GM21717 (cell line): Measurements from ENCODE around the gene SEC14L2.
"Not testable (repeated sequence)": the region's sequence is repeated elsewhere in the genome, so short reads cannot be mapped to it uniquely, and the experiment has no call there.

Experiments
- ATAC-seq: cut with Tn5 transposase; IDR thresholded peaks from one replicate; pipeline ENCODE4 v1.9.1; 2021; ENCODE audit warnings: mild to moderate bottlenecking, moderate library complexity; ENCODE audit not compliant: unreplicated experiment

Gene SEC14L2

DNA sequence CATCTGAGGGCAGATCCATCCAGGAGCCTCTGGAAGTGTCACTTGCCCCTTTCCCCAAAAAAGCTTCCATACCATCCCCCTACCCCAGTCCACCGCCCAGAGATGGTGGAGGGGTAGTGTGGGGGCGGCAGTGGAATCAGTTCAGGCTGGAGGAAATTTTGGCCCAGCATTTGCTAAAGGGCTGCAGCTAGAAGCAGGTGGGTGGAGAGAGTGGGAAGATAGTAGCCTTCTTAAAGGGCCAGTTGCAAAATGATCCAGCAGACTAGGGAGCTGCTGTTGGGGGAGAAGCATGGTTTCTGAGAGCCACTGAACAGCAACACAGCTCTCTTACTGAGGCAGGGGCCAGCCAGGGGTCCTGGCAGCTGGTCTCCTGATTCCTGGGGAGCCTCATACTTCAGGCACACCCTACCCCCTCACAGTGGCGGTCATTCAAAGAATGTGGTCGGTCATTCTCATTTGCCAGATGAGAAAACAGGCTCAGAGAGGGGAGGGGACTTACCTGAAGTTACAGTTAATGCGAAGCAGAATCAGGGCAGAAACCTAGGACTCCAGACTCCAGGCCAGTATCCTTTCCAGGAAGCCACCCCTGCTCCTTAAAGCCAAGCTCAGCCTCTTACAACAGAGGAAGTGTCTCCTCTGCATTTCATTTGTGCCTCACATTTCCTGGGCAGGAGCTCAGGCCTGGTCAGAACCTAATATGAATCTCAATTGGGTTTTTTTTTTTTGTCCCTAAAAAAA, 5.4 kb downstream of the SEC14L2 start:
- ATAC-seq: no peak

DNA sequence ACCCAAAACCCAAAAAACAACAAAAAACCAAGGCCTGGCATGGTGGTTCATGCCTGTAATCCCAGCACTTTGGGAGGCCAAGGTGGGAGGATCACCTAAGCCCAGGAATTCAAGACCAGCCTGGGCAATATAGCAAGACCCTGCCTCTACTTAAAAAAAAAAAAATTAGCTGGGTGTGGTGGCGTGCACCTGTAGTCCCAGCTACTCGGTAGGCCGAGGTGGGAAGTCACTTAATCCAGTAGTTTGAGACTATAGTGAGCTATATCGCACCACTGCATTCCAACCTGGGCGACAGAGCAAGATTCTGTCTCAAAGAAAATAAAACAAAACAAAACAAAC, 5.9 kb downstream of the SEC14L2 start:
- not testable (repeated sequence) for ATAC-seq

DNA sequence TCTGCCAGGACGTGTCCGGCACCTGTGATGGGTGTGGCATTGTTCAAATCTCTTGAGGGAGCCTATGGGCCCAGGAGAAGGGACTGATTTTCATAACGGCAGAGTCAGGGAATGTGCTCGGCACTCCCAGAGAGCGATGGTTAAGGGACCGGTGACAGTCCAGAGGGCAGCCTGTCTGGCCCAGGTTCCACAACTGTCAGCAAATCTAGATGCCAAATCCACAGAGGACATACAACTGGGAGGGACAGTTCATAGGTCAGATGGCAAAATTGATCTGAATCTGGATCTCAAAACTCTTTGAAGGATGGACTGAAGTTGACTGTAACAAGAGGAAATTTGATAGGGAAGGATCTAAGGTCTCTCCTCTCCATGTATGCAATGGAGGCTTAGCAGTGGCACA, 7.5 kb downstream of the SEC14L2 start:
- no peak for ATAC-seq

DNA sequence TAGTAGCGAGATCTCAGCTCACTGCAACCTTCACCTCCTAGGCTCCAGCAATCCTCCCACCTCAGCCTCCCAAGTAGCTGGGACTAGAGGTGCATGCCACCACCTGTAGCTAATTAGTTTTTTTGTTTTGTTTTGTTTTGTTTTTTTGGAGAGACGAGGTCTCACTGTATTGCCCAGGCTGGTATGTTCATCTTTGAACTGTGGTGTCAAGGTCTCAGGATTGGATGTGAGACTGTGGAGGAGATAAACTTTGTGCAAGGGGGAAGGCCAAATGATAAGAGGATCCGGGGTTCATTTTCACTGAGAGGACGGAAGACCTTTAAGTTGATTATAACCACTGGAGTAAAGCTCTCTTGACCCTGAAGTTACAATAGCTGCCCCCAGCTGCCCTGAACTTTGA, 8.9 kb downstream of the SEC14L2 start:
- ATAC-seq: no peak

DNA sequence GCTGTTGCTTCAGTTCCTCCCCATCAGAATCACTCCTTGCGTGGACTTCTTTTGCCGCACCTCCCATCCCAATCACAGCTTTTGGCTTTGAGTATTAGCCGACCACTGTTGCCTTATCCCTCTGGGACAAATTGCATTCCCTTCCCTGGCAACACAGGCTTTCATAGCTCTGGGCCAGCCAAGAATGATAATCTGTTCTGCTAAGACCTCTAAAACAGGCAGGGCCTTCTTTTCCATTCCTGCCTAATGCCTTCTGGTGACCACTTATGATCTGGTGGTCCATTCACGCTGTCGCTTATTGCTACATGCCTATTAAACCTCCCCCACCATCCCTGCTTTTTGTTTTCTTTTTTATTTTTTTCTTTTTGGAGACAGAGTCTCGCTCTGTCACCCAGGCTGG, 9.6 kb downstream of the SEC14L2 start:
- ATAC-seq: no peak

DNA sequence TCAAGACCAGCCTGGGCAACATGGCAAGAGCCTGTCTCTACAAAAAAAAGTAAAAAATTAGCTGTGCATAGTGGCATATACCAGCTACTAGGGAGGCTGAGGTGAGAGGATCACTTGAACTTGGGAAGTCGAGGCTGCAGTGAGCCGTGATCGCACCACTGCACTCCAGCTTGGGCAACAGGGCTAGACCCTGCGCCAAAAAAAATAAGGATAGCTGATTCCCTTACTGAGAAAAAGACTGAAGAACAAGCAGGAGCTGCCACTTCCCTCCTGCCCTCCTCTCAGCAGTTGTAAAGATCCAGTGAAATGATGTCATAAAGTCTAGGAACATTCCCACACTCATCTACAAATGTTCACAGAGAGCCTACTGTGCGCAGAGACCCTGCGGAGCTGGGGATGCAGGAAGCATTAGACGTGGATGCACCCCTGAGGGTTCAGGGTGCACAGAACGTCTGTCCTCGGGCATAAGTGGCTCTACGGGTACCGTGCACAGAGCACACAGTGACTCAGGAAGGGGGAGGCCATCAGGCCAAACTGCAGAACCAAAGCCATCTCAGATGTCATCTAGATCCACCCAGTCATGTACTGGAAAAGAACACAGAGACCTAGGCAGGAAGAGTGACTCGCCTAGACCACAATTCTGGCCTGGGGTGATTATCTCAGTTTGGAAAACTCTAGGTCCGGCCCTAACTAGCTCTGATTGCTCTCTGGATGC, 11.7 kb downstream of the SEC14L2 start:
- no peak for ATAC-seq

DNA sequence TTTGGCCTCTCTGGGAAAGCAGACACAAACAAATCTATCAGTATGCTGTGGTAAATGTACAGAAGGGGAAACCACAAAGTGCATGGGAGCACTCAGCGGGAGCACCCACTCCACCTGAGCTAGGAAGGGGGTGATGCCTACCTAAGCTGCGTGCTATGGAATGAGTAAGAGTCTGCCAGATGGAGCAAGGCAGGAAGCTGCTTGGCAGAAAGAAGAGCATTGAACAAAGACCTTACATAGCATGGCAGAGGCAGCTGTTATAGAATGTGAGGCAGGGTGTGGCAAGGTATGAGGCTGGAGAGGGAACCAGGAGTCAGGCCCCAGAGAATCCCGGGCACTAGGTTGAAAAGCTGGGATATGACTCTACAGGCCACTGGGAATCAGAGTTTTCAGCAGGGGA, 15.0 kb downstream of the SEC14L2 start:
- no peak for ATAC-seq

DNA sequence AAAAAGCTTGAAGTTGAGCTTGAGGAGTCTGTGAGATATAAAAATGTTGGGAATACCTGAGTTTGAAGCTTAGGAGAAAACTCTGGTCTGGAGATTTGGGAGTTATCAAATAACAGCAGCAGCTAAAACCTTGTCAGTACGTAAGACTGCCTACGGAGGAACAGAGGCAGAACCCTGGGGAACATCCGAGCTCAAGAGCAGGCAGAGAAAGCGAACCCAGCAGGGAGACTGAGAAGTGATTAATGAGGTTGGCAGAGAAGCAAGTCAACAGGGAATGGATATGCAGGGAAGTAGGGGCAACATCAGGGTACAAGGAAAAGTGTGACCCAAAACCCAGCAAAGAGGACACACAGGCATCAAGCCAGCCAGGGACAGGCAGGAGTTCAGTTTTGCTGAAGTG, 16.2 kb downstream of the SEC14L2 start:
- ATAC-seq: no peak

DNA sequence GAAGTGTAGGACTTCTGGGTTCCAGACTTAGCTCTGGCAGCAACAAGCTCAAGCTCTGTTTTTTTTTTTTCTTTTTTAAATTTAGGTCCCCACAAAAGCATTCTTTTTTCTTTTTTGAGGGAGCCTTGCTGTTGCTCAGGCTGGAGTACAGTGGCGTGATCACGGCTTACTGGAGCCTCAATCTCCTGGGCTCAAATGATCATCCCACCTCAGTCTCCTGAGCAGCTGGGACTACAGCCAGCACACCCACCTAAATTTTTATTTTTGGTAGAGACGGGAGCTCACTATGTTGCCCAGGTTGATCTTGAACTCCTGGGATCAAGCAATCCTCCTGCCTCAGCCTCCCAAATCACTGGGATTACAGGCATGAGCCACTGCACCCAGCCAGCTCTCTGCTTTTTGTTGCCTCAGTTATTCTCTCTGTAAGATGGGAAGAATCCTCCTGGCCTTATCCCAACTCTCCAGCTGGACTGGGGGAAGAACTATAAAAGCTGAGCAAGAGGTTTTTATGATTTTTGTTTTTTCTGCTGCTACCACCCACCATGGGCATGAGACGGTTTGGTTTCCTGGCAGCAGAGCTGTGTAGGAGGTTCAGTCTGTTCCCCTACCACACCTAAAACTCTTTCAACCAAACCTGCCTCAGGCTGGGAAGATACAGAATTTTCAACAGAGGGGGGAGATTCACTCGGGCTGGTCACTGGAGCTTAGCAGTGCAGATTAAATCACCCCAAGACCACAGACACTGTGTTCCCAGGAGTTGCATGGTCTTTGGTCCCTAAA, 17.1 kb downstream of the SEC14L2 start:
- no peak for ATAC-seq

DNA sequence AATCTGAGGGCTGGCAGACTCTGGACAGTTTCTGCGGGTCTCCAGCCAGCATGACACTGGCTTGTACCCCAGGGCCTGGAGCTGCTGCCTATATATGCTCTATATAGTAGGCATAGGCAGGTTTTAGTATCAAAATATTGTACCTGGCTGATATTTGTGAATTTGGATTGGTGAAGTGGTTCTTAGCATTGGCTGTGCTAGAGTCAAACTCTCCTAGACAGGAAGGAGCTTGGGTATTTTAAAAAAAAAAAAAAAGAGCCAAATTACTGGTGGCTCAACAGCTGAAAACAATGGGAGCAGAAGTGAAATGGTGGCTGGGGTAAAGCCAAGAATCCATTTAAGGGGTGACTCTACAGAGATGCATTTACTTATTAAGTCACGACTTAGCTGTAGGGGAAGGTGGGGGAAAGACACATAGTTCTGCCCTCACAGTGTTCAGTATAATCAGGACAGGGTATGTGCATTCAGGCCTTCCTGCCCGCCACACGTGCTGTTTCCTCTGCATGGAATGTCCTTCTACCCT, 17.8 kb downstream of the SEC14L2 start:
- ATAC-seq: no peak

DNA sequence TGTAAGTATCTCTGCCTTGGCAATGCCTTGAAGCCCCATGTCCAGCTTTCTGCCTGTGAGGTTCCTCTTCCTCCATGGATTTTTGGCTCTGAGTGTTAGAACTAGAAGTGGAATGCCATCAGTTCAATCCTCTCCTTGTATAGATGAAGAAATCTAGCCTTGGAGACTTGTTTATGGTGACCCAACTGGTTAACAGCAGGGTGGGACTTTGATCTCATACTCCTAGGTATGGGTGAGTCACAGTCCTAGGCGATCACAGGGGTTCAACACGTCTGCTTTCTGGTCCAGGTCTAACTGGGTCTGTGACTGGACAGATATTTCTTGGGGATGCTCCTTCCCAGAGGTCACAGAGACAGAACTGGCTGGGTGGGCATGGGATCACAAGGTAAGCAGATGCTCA, 19.6 kb downstream of the SEC14L2 start:
- no peak for ATAC-seq

DNA sequence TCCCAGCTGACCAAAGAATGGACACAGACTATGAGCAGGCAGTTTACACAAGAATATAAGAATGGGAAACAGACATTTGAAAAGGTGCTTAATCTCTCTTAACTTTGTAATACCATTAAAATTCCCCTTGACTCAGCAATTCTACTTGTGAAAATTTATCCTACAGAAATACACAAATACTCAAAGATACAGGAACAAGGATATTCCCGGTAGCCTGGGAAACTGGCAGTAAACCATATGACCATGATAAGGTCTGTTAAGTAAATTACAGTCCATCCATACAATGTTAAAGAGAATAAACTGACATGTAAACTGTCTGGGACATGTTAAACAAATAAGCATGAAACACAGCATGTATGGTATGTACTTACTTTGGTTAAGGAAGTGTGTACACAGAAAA, 20.0 kb downstream of the SEC14L2 start:
- no peak for ATAC-seq

DNA sequence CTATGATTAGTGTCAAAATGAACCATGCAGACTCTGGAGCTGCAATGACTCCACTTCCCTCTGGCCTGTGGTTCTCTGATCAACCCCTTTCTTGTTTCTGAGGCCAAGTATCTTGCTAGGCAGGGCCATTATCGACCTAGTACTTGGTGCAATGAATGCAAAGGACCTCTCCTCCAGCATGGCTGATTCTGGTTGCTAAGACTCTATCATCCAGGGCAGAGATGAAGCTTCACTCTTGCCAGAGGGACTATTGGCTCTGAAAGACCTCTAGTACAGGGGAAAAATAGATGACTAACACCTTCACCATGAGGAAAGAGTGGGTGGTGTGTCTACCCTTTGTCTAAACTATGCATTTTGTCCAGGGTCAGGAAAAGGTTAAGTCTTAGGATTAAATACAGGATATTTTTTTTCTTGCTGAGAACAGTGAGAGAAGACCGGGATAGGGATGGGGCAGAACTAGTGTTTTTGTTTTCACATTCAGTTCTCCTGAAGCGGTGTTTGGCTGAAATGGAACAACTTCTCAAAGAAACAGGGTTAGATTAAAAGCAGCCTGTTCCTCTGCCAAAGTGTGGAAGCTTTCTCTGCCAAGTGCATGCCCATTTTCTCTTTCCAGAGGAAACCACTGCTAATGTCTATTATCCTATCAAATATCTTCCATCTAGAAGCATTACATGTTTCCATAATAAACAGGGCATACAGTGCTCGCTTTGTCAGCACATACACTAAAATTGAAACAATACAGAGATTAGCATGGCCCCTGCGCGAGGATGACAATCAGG, 23.7 kb downstream of the SEC14L2 start:
- no peak for ATAC-seq

DNA sequence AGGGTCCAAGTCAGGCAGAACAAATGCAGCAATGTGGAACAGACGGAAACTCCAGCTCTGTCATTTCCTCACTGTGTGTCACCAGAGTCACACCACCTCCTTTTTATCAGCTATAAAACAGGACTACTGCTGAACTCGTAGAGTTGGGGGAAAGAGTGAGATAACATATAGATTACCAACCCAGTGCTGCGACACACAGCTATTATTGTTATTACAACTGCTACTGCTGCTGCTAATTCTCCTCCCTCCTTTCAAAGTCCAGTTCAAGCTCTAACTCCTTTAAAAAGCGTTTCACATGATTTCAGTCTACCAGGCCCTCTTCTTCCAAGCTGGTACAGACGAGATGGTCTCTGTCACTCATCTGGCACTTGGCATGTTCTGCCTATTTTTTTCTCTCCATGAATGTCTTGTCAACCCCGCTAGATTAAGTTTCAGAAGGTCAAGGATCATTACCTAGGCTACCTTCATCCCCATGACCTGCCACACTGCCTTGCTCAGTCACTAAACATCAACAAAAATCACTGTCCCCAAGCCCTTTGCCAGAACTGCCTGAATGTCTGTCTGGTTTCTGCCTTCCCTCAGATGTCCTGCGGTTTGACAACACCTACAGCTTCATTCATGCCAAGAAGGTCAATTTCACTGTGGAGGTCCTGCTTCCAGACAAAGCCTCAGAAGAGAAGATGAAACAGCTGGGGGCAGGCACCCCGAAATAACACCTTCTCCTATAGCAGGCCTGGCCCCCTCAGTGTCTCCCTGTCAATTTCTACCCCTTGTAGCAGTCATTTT, 25.1 kb downstream of the SEC14L2 start:
- no peak for ATAC-seq

DNA sequence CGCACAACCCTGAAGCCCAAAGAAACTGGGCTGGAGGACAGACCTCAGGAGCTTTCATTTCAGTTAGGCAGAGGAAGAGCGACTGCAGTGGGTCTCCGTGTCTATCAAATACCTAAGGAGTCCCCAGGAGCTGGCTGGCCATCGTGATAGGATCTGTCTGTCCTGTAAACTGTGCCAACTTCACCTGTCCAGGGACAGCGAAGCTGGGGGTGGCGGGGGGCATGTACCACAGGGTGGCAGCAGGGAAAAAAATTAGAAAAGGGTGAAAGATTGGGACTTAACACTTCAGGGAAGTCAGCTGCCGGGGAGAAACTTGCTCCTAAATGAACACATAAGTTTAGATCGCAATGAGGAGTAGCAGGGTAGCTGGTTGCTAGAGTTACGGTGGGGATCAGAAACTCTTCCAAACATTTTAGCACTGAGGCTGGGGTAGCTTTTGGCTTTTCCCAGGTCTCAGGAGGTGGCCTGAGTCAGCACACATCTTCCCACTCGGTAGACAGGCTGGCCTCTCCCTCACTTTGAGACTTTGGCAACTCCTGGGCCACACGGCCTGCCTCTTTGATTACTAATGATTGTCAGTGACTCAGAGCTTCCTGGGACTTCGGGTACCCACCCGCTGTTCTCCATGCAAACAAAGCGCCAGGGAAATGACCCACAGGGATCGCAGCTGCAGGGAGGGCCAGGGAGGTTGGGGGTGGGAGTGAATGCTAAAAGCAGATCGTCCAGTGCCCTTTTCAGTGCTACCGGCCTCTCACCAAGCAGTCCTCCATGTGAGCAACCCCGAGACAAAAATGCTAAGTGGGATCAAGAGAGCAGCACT, 25.9 kb downstream of the SEC14L2 start:
- ATAC-seq: no peak

DNA sequence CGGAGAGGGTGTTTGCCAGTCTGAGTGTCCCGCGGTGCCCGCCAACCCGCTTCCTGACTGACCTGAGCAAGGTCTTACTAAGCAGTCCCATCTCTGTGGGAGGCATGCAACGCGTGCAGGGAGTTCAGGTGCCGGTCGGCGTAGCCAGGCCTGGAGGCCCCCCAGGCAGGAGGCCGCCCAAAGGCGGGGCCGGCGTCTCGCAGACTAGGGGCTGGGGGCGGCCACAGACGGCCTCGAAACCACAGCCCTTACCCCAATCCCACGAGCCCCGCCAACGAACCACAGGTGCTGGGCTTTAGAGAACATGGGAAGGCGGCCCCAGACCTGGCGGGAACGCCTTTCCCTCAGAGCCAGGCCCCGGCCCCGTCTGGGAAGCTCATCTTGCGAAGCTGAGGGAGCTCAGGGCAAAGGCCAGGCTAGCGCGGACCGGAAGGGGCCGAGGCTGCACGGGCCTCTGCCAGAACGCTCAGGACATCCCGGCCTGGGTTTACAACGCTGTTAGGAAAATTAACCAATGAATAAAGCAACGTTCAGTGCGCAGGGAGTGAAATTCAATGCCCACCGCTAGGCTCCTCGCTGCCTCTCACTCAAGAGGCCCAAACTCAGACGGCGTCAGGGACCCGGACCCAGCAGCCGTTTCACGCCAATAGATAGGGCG, 26.6 kb downstream of the SEC14L2 start:
- peak; percentile 27 for ATAC-seq

DNA sequence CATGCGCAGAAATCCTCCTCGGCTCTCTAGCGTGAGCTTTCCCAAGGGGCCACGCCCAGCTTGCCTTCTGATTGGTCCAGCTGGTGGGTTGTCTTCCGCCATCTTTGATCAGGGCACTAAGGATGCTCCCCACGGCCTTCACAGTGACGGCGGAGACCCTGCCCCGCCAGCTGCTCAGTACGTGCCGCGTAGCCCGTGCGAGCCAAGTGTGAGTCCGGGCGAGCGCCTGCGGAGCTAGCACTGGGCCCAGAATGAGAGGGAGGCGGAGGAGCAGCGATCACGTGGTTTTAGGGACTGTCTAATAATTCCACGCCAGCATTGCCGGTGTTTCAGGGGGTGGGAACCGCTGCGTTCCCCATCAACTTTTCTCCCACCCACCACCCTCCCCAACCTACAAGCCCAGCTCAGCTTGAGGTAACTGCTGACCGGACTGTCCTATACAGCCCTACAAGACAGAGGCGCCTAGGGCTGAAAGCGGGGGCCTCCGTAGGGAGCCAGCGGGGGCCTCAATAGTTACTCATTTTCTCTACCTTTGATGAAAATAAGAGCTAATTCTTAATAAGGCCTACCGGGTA, 27.2 kb downstream of the SEC14L2 start:
- ATAC-seq: peak; percentile 75

DNA sequence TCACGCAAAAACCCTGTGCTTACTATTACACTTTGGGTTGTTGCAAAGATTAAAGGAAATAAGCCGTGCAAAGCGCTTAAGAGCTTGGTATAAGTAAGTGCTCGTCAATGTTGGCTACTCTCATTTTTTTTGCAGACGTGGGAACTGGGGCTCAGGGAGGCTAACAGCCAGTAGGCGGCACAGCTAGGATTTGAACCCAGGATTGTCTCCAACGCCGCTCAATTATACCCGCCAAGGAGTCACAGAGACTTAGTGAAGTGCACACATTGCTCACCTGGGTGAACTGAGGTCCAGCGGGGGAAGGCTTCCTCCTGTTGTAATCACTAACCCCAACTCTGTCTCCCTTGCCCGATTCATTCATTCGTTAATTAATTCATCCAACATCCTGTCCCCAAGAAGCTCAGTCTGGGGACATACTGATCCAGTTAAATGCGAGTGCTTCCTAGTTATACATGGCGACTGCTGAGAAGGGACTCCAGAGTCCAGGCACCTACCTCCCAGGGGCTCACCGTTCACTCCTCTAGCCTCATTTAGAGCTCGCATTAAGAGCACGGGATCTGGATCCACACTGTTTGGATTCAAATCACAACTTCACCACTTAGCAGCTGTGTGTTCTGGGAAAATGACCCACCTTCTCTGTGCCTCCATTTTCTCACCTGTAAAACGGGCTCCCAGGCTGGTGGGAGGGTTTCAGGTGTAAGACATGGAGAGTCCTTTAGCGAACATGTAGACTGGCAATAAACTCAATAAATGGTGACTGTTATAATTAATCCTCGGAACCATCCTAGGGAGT, 27.9 kb downstream of the SEC14L2 start:
- ATAC-seq: no peak
